Common myeloid progenitor, CD34-positive (primary cell): Measurements from ENCODE around the gene MEI1.
"Not testable (repeated sequence)": the region's sequence is repeated elsewhere in the genome, so short reads cannot be mapped to it uniquely, and the experiment has no call there.

Experiments used
- CTCF ChIA-PET: fragments of 350-600 bp; sonication (Branson Sonifier 250); formaldehyde crosslinking; loops from one replicate; lab custom pipeline; 2021; ENCODE audit warnings: antibody characterized with exemption; lab: Charles Lee
- POLR2A ChIA-PET: fragments of 350-600 bp; sonication (Branson Sonifier 250); formaldehyde crosslinking; loops from one replicate; lab custom pipeline; 2021; ENCODE audit warnings: antibody characterized with exemption; lab: Charles Lee
- DNase-seq, 3 donors: peaks; one replicate each; pipeline versions ENCODE4 v3.0.0 to v3.0.0-alpha.2; 2013
- H3K27ac ChIP-seq, 2 experiments: 1 replicate in 1 of 2; 2 replicates in 1 of 2; pipeline ENCODE4 v1.7.0; 2013; ENCODE audit warnings: inconsistent platforms in 2 of 2, low read length in 2 of 2, mild to moderate bottlenecking in 2 of 2, low read depth in 1 of 2, moderate library complexity in 1 of 2; ENCODE audit not compliant: severe bottlenecking in 2 of 2, insufficient read depth in 1 of 2, poor library complexity in 1 of 2
- H3K27me3 ChIP-seq, 5 experiments: replicated peaks in 2 of 5; 1 replicate in 3 of 5; 2 replicates in 2 of 5; pipeline versions ENCODE4 v1.6.1 to v1.7.0; 2013; ENCODE audit warnings: low read length in 4 of 5, mild to moderate bottlenecking in 2 of 5, moderate library complexity in 2 of 5, inconsistent platforms in 1 of 5; ENCODE audit not compliant: insufficient read depth in 5 of 5, control insufficient read depth in 4 of 5
- H3K36me3 ChIP-seq, 4 experiments: 1 replicate in 2 of 4; 2 replicates in 2 of 4; pipeline versions ENCODE4 v1.6.1 to v1.7.0; 2013; ENCODE audit warnings: low read length in 3 of 4, control low read depth in 1 of 4, mild to moderate bottlenecking in 1 of 4; ENCODE audit not compliant: control insufficient read depth in 4 of 4, insufficient read depth in 4 of 4
- H3K4me1 ChIP-seq, 4 experiments: 1 replicate in 3 of 4; 2 replicates in 1 of 4; pipeline versions ENCODE4 v1.6.1 to v1.7.1; 2013; ENCODE audit warnings: low read length in 3 of 4, mild to moderate bottlenecking in 3 of 4, control low read depth in 1 of 4, inconsistent platforms in 1 of 4, moderate library complexity in 1 of 4; ENCODE audit not compliant: control insufficient read depth in 4 of 4, insufficient read depth in 4 of 4; ENCODE audit errors: control extremely low read depth in 1 of 4
- H3K4me3 ChIP-seq, 7 experiments: 1 replicate in 4 of 7; 2 replicates in 3 of 7; pipeline versions ENCODE4 v1.5.1 to v1.7.0; 2013; ENCODE audit warnings: mild to moderate bottlenecking in 7 of 7, low read length in 6 of 7, moderate library complexity in 6 of 7, inconsistent platforms in 2 of 7, low read depth in 2 of 7, control low read depth in 1 of 7; ENCODE audit not compliant: insufficient read depth in 4 of 7, control insufficient read depth in 1 of 7; ENCODE audit errors: extremely low read depth in 1 of 7
- H3K9me3 ChIP-seq, 5 experiments: 1 replicate in 4 of 5; 2 replicates in 1 of 5; pipeline versions ENCODE4 v1.6.1 to v1.7.1; 2013; ENCODE audit warnings: low read length in 4 of 5, mild to moderate bottlenecking in 2 of 5, inconsistent platforms in 1 of 5, low read depth in 1 of 5, moderate library complexity in 1 of 5; ENCODE audit not compliant: control insufficient read depth in 4 of 5, insufficient read depth in 2 of 5; ENCODE audit errors: control extremely low read depth in 1 of 5
- WGBS: methylation state at CpG from one replicate; pipeline ENCODE4 v1.1.5; 2013; ENCODE audit not compliant: insufficient coverage; 5-methylcytosine and 5-hydroxymethylcytosine counted together

MEI1 gene

GRCh38 chr22:41658869-41659268, 40.4 kb upstream of the MEI1 start:
- H3K4me3 ChIP-seq: no peak overlapping the region
- H3K27ac ChIP-seq: no peak overlapping the region
- ChIA-PET CTCF (no interaction called here), POLR2A (no interaction called here)
- H3K4me1 ChIP-seq: no peaks in the 10 kb centered on the region
- H3K27me3 ChIP-seq: no peaks in the 10 kb centered on the region
- no peaks in the 10 kb centered on the region for H3K9me3 ChIP-seq
- H3K36me3 ChIP-seq: peaks cover 17 to 92% (median 73%) of the 10 kb centered on the region in 4 experiments
- WGBS: 97% methylated on average over 12 of the region's 17 CpGs
- DNase-seq: no peak

GRCh38 chr22:41659941-41660340, 39.4 kb upstream of the MEI1 start:
- Histone ChIP-seq H3K27ac (no peak overlapping the region), H3K4me1 (no peaks in the 10 kb centered on the region), H3K27me3 (no peaks in the 10 kb centered on the region), H3K4me3 (no peak overlapping the region), H3K9me3 (no peaks in the 10 kb centered on the region), H3K36me3 (peaks cover 20 to 89% (median 68%) of the 10 kb centered on the region in 4 experiments)
- POLR2A ChIA-PET: no interaction called here
- DNase-seq: no peak
- WGBS: 100% methylated on average over 1 of the region's 1 CpG
- CTCF ChIA-PET: interaction anchor here (0.8 kb wide), 1 partner anchor 37 kb away, joined by 3 read pairs; no protein-coding TSS in a partner anchor

GRCh38 chr22:41660416-41660815, 38.9 kb upstream of the MEI1 start:
- Histone ChIP-seq H3K27ac (no peak overlapping the region), H3K36me3 (peaks cover 19 to 85% (median 66%) of the 10 kb centered on the region in 4 experiments), H3K4me1 (no peaks in the 10 kb centered on the region), H3K9me3 (no peaks in the 10 kb centered on the region), H3K27me3 (no peaks in the 10 kb centered on the region), H3K4me3 (no peak overlapping the region)
- ChIA-PET POLR2A (interaction anchor here (0.9 kb wide), 1 partner anchor 36 kb away, joined by 3 read pairs; no protein-coding TSS in a partner anchor), CTCF (interaction anchor here (0.8 kb wide), 1 partner anchor 37 kb away, joined by 3 read pairs; no protein-coding TSS in a partner anchor)
- no peak for DNase-seq
- 100% methylated on average over 2 of the region's 3 CpGs for WGBS

GRCh38 chr22:41661088-41661487, 38.2 kb upstream of the MEI1 start:
- no peaks in the 10 kb centered on the region for H3K27me3 ChIP-seq
- ChIA-PET CTCF (no interaction called here), POLR2A (interaction anchor here (0.9 kb wide), 1 partner anchor 36 kb away, joined by 3 read pairs; no protein-coding TSS in a partner anchor)
- peaks cover 19 to 79% (median 63%) of the 10 kb centered on the region in 4 experiments for H3K36me3 ChIP-seq
- H3K27ac ChIP-seq: no peak overlapping the region
- no peaks in the 10 kb centered on the region for H3K4me1 ChIP-seq
- H3K4me3 ChIP-seq: no peak overlapping the region
- DNase-seq: no peak
- 100% methylated on average over 1 of the region's 3 CpGs for WGBS
- no peaks in the 10 kb centered on the region for H3K9me3 ChIP-seq

- WGBS: no CpG with 5 or more reads among the region's 2 CpGs
- DNase-seq: no peak
- POLR2A ChIA-PET: no interaction called here
- H3K27me3 ChIP-seq: no peaks in the 10 kb centered on the region
- H3K4me1 ChIP-seq: peaks cover 0 to 2% (median 0%) of the 10 kb centered on the region in 4 experiments
- H3K36me3 ChIP-seq: peaks cover 19 to 73% (median 59%) of the 10 kb centered on the region in 4 experiments
- no peaks in the 10 kb centered on the region for H3K9me3 ChIP-seq
- CTCF ChIA-PET: no interaction called here
- H3K4me3 ChIP-seq: no peak overlapping the region
- no peak overlapping the region for H3K27ac ChIP-seq
Measured at GRCh38 chr22:41661713-41662112, 37.6 kb upstream of the MEI1 start.

GRCh38 chr22:41663594-41663993, 35.7 kb upstream of the MEI1 start:
- H3K4me1 ChIP-seq, POLR2A ChIA-PET, H3K9me3 ChIP-seq, DNase-seq, H3K27me3 ChIP-seq, H3K4me3 ChIP-seq: not testable (repeated sequence)
- H3K27ac ChIP-seq: peak overlapping the region in 1 of 2 experiments; percentile 58
- peaks cover 16 to 60% (median 44%) of the 10 kb centered on the region in 4 experiments for H3K36me3 ChIP-seq
- WGBS: no CpG with 5 or more reads among the region's 9 CpGs
- CTCF ChIA-PET: interaction anchor here (0.8 to 1.5 kb wide), 3 partner anchors 12 to 36 kb away, joined by 3 to 6 read pairs (median 3); partner anchors contain the start of gene MEI1

- Histone ChIP-seq H3K27me3 (no peaks in the 10 kb centered on the region), H3K27ac (peak overlapping the region in 1 of 2 experiments; percentile 9), H3K4me1 (peaks cover 0 to 9% (median 7%) of the 10 kb centered on the region in 4 experiments), H3K4me3 (no peak overlapping the region), H3K9me3 (no peaks in the 10 kb centered on the region), H3K36me3 (peaks cover 16 to 57% (median 38%) of the 10 kb centered on the region in 4 experiments)
- ChIA-PET CTCF (interaction anchor here (1.1 to 3.7 kb wide), 2 partner anchors 9 to 18 kb away, joined by 3 to 22 read pairs; no protein-coding TSS in a partner anchor), POLR2A (no interaction called here)
- no peak for DNase-seq
Measured at GRCh38 chr22:41664490-41664889, 34.8 kb upstream of the MEI1 start.
